Erythroblast (primary cell): Measurements from ENCODE around the gene ATP4A.
A peak's percentile ranks its signal among the peaks of the same experiment; 100 is the strongest.

Source experiments
- GATA1 ChIP-seq: IDR thresholded peaks from 2 replicates; pipeline ENCODE4 v1.6.1; 2011; ENCODE audit warnings: low read depth, mild to moderate bottlenecking, control low read depth, low read length, moderate library complexity
- POLR2A ChIP-seq: IDR thresholded peaks from 2 replicates; pipeline ENCODE4 v1.6.1; 2011; ENCODE audit warnings: mild to moderate bottlenecking, low read length

GRCh38 chr19:35545001-35545854, 18.2 kb downstream of the ATP4A start, which contains the start of gene TMEM147:
- TF ChIP-seq POLR2A = peak; percentile 76
- no peak for TF ChIP-seq GATA1
